ENCODE measurements around the gene HTATIP2.

HTATIP2 gene

DNA sequence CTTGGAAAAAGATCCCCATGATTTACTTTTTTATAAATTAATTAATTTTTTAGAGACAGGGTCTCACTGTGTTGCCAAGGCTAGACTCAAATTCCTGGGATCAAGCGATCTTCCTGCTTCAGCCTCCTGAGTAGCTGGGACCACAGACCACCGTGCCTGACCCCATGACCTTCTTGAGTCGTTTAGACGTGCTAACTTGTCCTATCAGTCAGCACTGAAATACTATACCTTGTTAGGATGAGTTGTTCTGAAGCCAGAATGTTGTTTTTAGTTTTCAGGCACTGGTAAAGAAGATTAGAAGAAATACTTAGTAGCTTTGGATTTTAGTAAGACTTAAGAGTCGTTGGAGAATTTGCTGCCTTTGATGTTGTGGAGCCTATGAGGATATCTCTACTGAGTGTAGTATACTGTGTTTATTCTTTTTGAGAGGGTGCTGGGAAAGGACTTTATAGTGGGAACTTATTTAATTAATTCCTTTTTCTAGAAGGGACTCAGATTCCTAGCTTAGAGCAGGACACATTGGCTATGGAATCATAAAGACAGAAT is 8.6 kb downstream of the HTATIP2 start:
- H3K9me3 ChIP-seq (ENCODE audit: insufficient read depth, low read length, severe bottlenecking), result no peaks in the 10 kb centered on the region
- no peak overlapping the region for H3K4me3 ChIP-seq (ENCODE audit: low read depth in 1 of 2, low read length in 2 of 2)
- no peaks in the 10 kb centered on the region for H3K36me3 ChIP-seq (ENCODE audit: insufficient read depth, low read length)
- H3K27me3 ChIP-seq (ENCODE audit: insufficient read depth, low read length, poor library complexity), result peaks cover 3% of the 10 kb centered on the region
- TF ChIP-seq, protein P1, sequence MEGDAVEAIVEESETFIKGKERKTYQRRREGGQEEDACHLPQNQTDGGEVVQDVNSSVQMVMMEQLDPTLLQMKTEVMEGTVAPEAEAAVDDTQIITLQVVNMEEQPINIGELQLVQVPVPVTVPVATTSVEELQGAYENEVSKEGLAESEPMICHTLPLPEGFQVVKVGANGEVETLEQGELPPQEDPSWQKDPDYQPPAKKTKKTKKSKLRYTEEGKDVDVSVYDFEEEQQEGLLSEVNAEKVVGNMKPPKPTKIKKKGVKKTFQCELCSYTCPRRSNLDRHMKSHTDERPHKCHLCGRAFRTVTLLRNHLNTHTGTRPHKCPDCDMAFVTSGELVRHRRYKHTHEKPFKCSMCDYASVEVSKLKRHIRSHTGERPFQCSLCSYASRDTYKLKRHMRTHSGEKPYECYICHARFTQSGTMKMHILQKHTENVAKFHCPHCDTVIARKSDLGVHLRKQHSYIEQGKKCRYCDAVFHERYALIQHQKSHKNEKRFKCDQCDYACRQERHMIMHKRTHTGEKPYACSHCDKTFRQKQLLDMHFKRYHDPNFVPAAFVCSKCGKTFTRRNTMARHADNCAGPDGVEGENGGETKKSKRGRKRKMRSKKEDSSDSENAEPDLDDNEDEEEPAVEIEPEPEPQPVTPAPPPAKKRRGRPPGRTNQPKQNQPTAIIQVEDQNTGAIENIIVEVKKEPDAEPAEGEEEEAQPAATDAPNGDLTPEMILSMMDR (IDR thresholded peaks at IDR 0.05; ENCODE audit: borderline replicate concordance, extremely low read depth, low read length, poor library complexity, severe bottlenecking), result no peak
- TF ChIP-seq EZH2 (IDR thresholded peaks at IDR 0.05; ENCODE audit: borderline replicate concordance, low read depth, low read length, severe bottlenecking), result no peak
- no peak overlapping the region for H3K27ac ChIP-seq (ENCODE audit: low read length)
- no peak overlapping the region for H3K4me2 ChIP-seq (ENCODE audit: insufficient read depth, low read length)
- H3K4me1 ChIP-seq (ENCODE audit: insufficient read depth, low read length), result no peaks in the 10 kb centered on the region
- no peaks in the 10 kb centered on the region for H3K79me2 ChIP-seq (ENCODE audit: insufficient read depth, low read length)
- no peak overlapping the region for H3K9ac ChIP-seq (ENCODE audit: low read depth, low read length)
- DNase-seq (no peak), ATAC-seq (ENCODE audit: insufficient read depth, low read depth) (no peak)
- no peak overlapping the region for H2AFZ ChIP-seq (ENCODE audit: low read depth, low read length)
- H4K20me1 ChIP-seq (ENCODE audit: insufficient read depth, low read length), result no peaks in the 10 kb centered on the region

DNA sequence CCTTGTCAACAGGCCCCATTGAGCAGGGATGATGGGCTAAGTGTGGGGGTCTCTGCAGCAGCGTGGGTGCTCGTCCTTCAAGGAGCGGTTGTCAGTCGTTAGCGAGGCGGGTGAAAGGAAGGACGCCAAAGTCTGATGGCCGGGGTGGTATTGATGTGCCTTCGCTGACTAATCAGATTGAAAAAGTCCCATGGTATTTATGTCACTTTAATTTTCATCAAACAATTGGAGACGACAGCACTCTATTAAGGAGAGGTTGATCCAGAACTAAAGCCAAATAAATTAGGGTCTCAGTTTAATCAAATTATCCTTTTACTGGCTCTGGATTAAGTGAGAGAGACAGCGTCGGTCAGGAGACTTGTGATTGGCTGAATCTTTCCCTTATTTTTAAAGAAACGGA is 9.6 kb downstream of the HTATIP2 start:
- Histone ChIP-seq H3K4me1 (ENCODE audit: insufficient read depth, low read length) (no peaks in the 10 kb centered on the region), H3K4me2 (ENCODE audit: insufficient read depth, low read length) (no peak overlapping the region), H3K27me3 (ENCODE audit: insufficient read depth, low read length, poor library complexity) (peaks cover 5% of the 10 kb centered on the region), H3K79me2 (ENCODE audit: insufficient read depth, low read length) (no peaks in the 10 kb centered on the region), H3K9ac (ENCODE audit: low read depth, low read length) (no peak overlapping the region), H4K20me1 (ENCODE audit: insufficient read depth, low read length) (no peaks in the 10 kb centered on the region), H3K4me3 (ENCODE audit: low read depth in 1 of 2, low read length in 2 of 2) (no peak overlapping the region), H3K9me3 (ENCODE audit: insufficient read depth, low read length, severe bottlenecking) (no peaks in the 10 kb centered on the region), H3K27ac (ENCODE audit: low read length) (no peak overlapping the region), H3K36me3 (ENCODE audit: insufficient read depth, low read length) (no peaks in the 10 kb centered on the region), H2AFZ (ENCODE audit: low read depth, low read length) (no peak overlapping the region)
- DNase-seq, result no peak
- no peak for TF ChIP-seq EZH2 (IDR thresholded peaks at IDR 0.05; ENCODE audit: borderline replicate concordance, low read depth, low read length, severe bottlenecking)
- TF ChIP-seq, protein P1 (IDR thresholded peaks at IDR 0.05; ENCODE audit: borderline replicate concordance, extremely low read depth, low read length, poor library complexity, severe bottlenecking), result no peak
- no peak for ATAC-seq (ENCODE audit: insufficient read depth, low read depth)

DNA sequence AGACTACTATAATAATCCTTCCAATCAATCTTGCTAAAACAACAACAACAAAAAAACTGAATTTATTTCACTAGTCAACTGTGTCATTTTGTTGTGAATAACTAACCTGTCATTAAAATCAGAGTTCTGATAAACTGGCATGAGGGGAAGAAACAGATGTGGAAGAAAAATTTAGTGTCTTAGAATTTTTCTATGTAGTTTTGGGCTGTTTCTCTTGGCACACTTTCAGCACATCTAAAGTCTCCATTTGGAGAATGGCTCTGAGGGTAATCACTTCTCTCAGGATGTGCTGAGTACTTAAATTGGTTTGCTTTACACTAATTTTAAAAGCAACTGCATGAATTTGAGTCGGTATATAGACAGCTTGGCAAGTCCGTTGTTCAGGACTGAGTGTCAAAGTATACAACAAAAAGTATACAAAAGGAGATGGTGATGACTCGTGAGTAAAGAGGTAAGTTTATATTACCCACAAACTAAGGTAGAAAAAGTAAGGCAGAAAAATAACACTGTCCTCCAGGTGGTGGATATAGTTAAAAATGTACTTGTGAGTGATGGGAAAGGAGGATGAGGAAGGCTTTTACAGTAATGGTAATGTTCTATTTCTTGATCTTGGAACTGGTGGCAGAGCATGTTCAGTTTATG is 10.2 kb downstream of the HTATIP2 start:
- no peak for ATAC-seq (ENCODE audit: insufficient read depth, low read depth)
- no peaks in the 10 kb centered on the region for H3K4me1 ChIP-seq (ENCODE audit: insufficient read depth, low read length)
- H3K27ac ChIP-seq (ENCODE audit: low read length), result no peak overlapping the region
- H3K4me2 ChIP-seq (ENCODE audit: insufficient read depth, low read length), result no peak overlapping the region
- H4K20me1 ChIP-seq (ENCODE audit: insufficient read depth, low read length), result no peaks in the 10 kb centered on the region
- no peak overlapping the region for H2AFZ ChIP-seq (ENCODE audit: low read depth, low read length)
- DNase-seq, result no peak
- no peaks in the 10 kb centered on the region for H3K79me2 ChIP-seq (ENCODE audit: insufficient read depth, low read length)
- H3K9me3 ChIP-seq (ENCODE audit: insufficient read depth, low read length, severe bottlenecking), result no peaks in the 10 kb centered on the region
- TF ChIP-seq, protein P1 (IDR thresholded peaks at IDR 0.05; ENCODE audit: borderline replicate concordance, extremely low read depth, low read length, poor library complexity, severe bottlenecking), result no peak
- no peak for TF ChIP-seq EZH2 (IDR thresholded peaks at IDR 0.05; ENCODE audit: borderline replicate concordance, low read depth, low read length, severe bottlenecking)
- H3K4me3 ChIP-seq (ENCODE audit: low read depth in 1 of 2, low read length in 2 of 2), result no peak overlapping the region
- H3K36me3 ChIP-seq (ENCODE audit: insufficient read depth, low read length), result no peaks in the 10 kb centered on the region
- H3K9ac ChIP-seq (ENCODE audit: low read depth, low read length), result no peak overlapping the region
- H3K27me3 ChIP-seq (ENCODE audit: insufficient read depth, low read length, poor library complexity), result peaks cover 5% of the 10 kb centered on the region

Measured in DND-41 (cell line).